Esophagus squamous epithelium (tissue), 4 donors: ENCODE measurements around the gene C16orf86.

ENCODE experiments used
- CTCF ChIP-seq, 6 experiments: fragments of 450-650 bp in 4 of 6; fragments of 200-600 bp in 2 of 6; sonication (generic) in 2 of 6; IDR thresholded peaks; one replicate each; pipeline ENCODE4 v1.5.1; 2016 to 2019; ENCODE audit warnings: antibody characterized with exemption in 6 of 6, mild to moderate bottlenecking in 4 of 6, moderate library complexity in 4 of 6
- POLR2A ChIP-seq, 4 donors: fragments of 450-650 bp; IDR thresholded peaks; one replicate each; pipeline ENCODE4 v1.6.1; 2017; ENCODE audit warnings: antibody characterized with exemption in 4 of 4, mild to moderate bottlenecking in 4 of 4, moderate library complexity in 3 of 4

GRCh38 chr16:67649494-67649931 lies 17.1 kb upstream of the C16orf86 start:
- TF ChIP-seq POLR2A (IDR thresholded peaks at IDR 0.05) (no peak), CTCF (IDR thresholded peaks at IDR 0.05) (no peak)
